ENCODE data around the gene TKTL2.

GRCh38 chr4:163492951-163493504, 19.5 kb upstream of the TKTL2 start:
- TF ChIP-seq, protein P1, sequence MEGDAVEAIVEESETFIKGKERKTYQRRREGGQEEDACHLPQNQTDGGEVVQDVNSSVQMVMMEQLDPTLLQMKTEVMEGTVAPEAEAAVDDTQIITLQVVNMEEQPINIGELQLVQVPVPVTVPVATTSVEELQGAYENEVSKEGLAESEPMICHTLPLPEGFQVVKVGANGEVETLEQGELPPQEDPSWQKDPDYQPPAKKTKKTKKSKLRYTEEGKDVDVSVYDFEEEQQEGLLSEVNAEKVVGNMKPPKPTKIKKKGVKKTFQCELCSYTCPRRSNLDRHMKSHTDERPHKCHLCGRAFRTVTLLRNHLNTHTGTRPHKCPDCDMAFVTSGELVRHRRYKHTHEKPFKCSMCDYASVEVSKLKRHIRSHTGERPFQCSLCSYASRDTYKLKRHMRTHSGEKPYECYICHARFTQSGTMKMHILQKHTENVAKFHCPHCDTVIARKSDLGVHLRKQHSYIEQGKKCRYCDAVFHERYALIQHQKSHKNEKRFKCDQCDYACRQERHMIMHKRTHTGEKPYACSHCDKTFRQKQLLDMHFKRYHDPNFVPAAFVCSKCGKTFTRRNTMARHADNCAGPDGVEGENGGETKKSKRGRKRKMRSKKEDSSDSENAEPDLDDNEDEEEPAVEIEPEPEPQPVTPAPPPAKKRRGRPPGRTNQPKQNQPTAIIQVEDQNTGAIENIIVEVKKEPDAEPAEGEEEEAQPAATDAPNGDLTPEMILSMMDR (conservative IDR thresholded peaks at IDR 0.05; ENCODE audit: low read length): no peak
- TF ChIP-seq EZH2phosphoT487 (IDR thresholded peaks at IDR 0.05; ENCODE audit: borderline replicate concordance): no peak
